K562 (cell line): Measurements from ENCODE around the gene FAM222A. TPM values are rescaled to one million over a fixed set of nuclear protein-coding genes. Genes with fewer than 3 reads are reported as not detected.

Source experiments
- ATAC-seq: fragments of 200-7000 bp; cut with Tn5 transposase; 3 replicates; pipeline ENCODE4 v1.9.1; 2020; ENCODE audit warnings: moderate library complexity
- BruUV-seq: library from RNA; stranded (reverse); fragments of 400-500 nt; replicated peaks from 2 replicates; lab custom pipeline; 2021; lab: Mats Ljungman, UMichigan
- CTCF ChIA-PET: fragments of 300-600 bp; formaldehyde crosslinking; extraction: SDS; loops from one replicate; lab custom pipeline; 2021; ENCODE audit warnings: low intra/inter-chr PET ratio; lab: Yijun Ruan, JAX
- POLR2A ChIA-PET: fragments of 300-600, 350-650 bp; sonication (Branson Sonifier 250); formaldehyde crosslinking; extraction: SDS; loops from one replicate; lab custom pipeline; 2021; ENCODE audit warnings: antibody characterized with exemption, inconsistent platforms; lab: Yijun Ruan, JAX
- DNase-seq, 4 experiments: peaks; one replicate each; pipeline versions ENCODE4 v3.0.0 to v3.0.0-alpha.2; 2011 to 2018; ENCODE audit warnings: low spot score in 3 of 4, mixed read lengths in 3 of 4; ENCODE audit errors: extremely low read depth in 1 of 4
- FAIRE-seq: peaks from 2 replicates; lab custom pipeline; 2011; peaks lifted over from hg19 to GRCh38; lab: Jason Lieb, UNC
- H2AFZ ChIP-seq: 2 replicates; pipeline ENCODE4 v1.6.0; 2011; ENCODE audit warnings: low read depth, low read length, control low read depth, inconsistent platforms
- H3K27ac ChIP-seq: fragments of 200-600 bp; 3 replicates; pipeline ENCODE4 v1.8.0; 2011; ENCODE audit warnings: low read depth, mild to moderate bottlenecking, control low read depth, inconsistent platforms, low read length, moderate library complexity, mixed read lengths; ENCODE audit errors: extremely low read depth
- H3K27me3 ChIP-seq, 2 experiments: fragments of 300-600 bp in 1 of 2; 2 replicates in 1 of 2; 3 replicates in 1 of 2; pipeline versions ENCODE4 v1.6.0 to v1.8.0; 2011; ENCODE audit warnings: inconsistent platforms in 2 of 2, low read length in 2 of 2, mild to moderate bottlenecking in 1 of 2, mixed read lengths in 1 of 2, moderate library complexity in 1 of 2; ENCODE audit not compliant: control insufficient read depth in 2 of 2, insufficient read depth in 2 of 2
- H3K36me3 ChIP-seq: fragments of 300-600 bp; 3 replicates; pipeline ENCODE4 v1.8.0; 2011; ENCODE audit warnings: mild to moderate bottlenecking, low read length, inconsistent platforms; ENCODE audit not compliant: control insufficient read depth, insufficient read depth
- H3K4me1 ChIP-seq, 2 experiments: fragments of 200-600 bp in 1 of 2; replicated peaks in 1 of 2; 2 replicates in 1 of 2; 3 replicates in 1 of 2; pipeline versions ENCODE4 v1.5.1 to v1.8.0; 2011; ENCODE audit warnings: inconsistent platforms in 2 of 2, low read length in 2 of 2, mild to moderate bottlenecking in 1 of 2, mixed read lengths in 1 of 2, moderate library complexity in 1 of 2; ENCODE audit not compliant: control insufficient read depth in 2 of 2, insufficient read depth in 2 of 2
- H3K4me2 ChIP-seq: 2 replicates; pipeline ENCODE4 v1.6.1; 2011; ENCODE audit warnings: low read length, control low read depth, inconsistent platforms, mixed read lengths; ENCODE audit not compliant: insufficient read depth
- H3K4me3 ChIP-seq: fragments of 200-600 bp; sonication (generic), shearing (Covaris generic); 2 replicates; pipeline ENCODE4 v1.5.1; 2016; ENCODE audit warnings: control low read depth, inconsistent platforms
- H3K79me2 ChIP-seq: fragments of 200-600 bp; 3 replicates; pipeline ENCODE4 v1.8.0; 2011; ENCODE audit warnings: low read length, inconsistent platforms; ENCODE audit not compliant: control insufficient read depth, insufficient read depth
- H3K9ac ChIP-seq, 2 experiments: 2 replicates each; pipeline versions ENCODE4 v1.6.0 to v1.6.1; 2011; ENCODE audit warnings: low read depth in 2 of 2, low read length in 2 of 2, control low read depth in 1 of 2, inconsistent platforms in 1 of 2, mild to moderate bottlenecking in 1 of 2, mixed read lengths in 1 of 2; ENCODE audit not compliant: insufficient read depth in 1 of 2
- H3K9me1 ChIP-seq: one replicate; pipeline ENCODE4 v1.6.0; 2011; ENCODE audit warnings: inconsistent platforms, mild to moderate bottlenecking, low read length, moderate library complexity; ENCODE audit not compliant: control insufficient read depth, insufficient read depth
- H3K9me3 ChIP-seq: replicated peaks from 2 replicates; pipeline ENCODE4 v1.5.1; 2011; ENCODE audit warnings: low read depth, low read length, inconsistent platforms; ENCODE audit not compliant: control insufficient read depth, insufficient read depth
- H4K20me1 ChIP-seq: replicated peaks from 2 replicates; pipeline ENCODE4 v1.6.1; 2011; ENCODE audit warnings: low read length, inconsistent platforms, mixed read lengths; ENCODE audit not compliant: control insufficient read depth, insufficient read depth
- ADNP ChIP-seq: fragments of 200-800 bp; sonication (Bioruptor generic); IDR thresholded peaks from 2 replicates; pipeline ENCODE4 v1.6.1; 2016; ENCODE audit warnings: missing genetic modification characterization, missing compliant biosample characterization
- WGBS: fragments of 100-300 bp; shearing (Covaris generic); methylation state at CpG from one replicate; pipeline ENCODE4 v1.1.6; 2016; ENCODE audit warnings: low coverage, mixed read lengths; ENCODE audit not compliant: insufficient coverage; ENCODE audit errors: missing lambda C conversion rate; 5-methylcytosine and 5-hydroxymethylcytosine counted together
- in situ Hi-C: fragments of 300-500 bp; cut with MboI; formaldehyde crosslinking; loops from 4 replicates; pipeline ENCODE4 v1.15.0; 2018; ENCODE audit warnings: inconsistent platforms, mixed read lengths
- intact Hi-C: fragments of 100-400 bp; cut with micrococcal nuclease; formaldehyde crosslinking; loops from 2 replicates; pipeline ENCODE4 v1.14.2; 2022
- polyA plus RNA-seq, 8 experiments: library from polyadenylated mRNA; depleted of rRNA in 4 of 8; stranded (reverse) in 5 of 8; unstranded in 3 of 8; fragments of >200 nt; fragmentation: Nextera tagmentation in 2 of 8; fragmentation: Illumina TruSeq in 1 of 8; extraction: Ambion mirVana in 2 of 8; extraction: Trizol in 1 of 8; gene quantifications; 2 replicates each; pipeline versions ENCODE4 v1.2.1 to v1.2.3, GENCODE V29; 2011 to 2014; ENCODE audit warnings: inconsistent platforms in 1 of 8, missing spikeins in 1 of 8
- total RNA-seq, 7 experiments: library from RNA; depleted of rRNA in 6 of 7; stranded (reverse); fragments of >200 nt in 6 of 7; fragmentation: Illumina TruSeq in 2 of 7; extraction: Trizol in 2 of 7; gene quantifications; 2 replicates each; pipeline versions ENCODE4 v1.2.1 to v1.2.3, GENCODE V29; 2011 to 2021; ENCODE audit warnings: low replicate concordance in 1 of 7
- TF ChIP-seq, protein P1 (sequence below): IDR thresholded peaks from 2 replicates; pipeline ENCODE4 v1.6.1; 2011; ENCODE audit warnings: borderline replicate concordance, low read depth, mild to moderate bottlenecking, moderate library complexity, low read length; ENCODE audit not compliant: insufficient read depth, poor library complexity, severe bottlenecking

FAM222A gene
- total and polyA plus RNA-seq, 9 of the 15 experiments (the other 6 are each of a cell fraction or from before 2014, with no cell fraction given) = 0.03 to 0.36 (median 0.12) TPM; not detected in 1

DNA sequence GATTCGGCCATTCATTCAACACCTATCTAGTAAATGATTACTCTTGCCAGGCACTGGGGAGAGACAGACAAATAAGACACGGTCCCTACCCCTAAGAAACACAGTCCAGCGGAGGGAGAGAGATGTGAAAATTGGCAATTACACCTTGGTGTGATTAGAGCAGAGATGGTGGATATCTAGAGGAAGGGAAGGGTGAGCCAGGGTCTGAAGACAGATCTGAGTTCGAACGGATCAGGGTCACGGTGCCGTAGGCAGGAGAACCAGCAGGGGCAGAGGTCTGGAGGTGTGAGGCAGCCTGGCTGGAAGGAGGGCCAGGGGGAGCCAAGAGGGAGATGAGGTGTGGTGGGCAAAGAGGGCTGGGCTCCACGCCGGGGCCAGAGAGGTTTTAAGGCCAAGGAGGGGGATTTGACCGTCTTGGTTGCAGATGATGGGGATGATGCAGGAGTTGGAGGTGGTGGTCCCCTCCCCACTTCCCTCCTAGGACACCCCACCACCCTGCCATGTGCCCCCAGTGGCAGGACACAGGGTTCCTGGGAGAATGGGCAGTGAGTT lies 27.1 kb downstream of the FAM222A start:
- Histone ChIP-seq H3K36me3 (no peaks in the 10 kb centered on the region), H3K9me1 (no peaks in the 10 kb centered on the region), H3K9ac (no peak overlapping the region), H3K9me3 (no peaks in the 10 kb centered on the region), H3K4me3 (no peak overlapping the region), H3K4me1 (peaks cover 7 to 16% of the 10 kb centered on the region in 2 experiments; a peak in 3 of 5 replicates), H3K27ac (no peak overlapping the region), H3K79me2 (no peaks in the 10 kb centered on the region), H3K27me3 (peaks cover 8 to 42% of the 10 kb centered on the region in 2 experiments; a peak in 4 of 5 replicates), H4K20me1 (peaks cover 21% of the 10 kb centered on the region), H2AFZ (no peak overlapping the region), H3K4me2 (no peak overlapping the region)
- ChIA-PET POLR2A (interaction anchor here (0.8 kb wide), 1 partner anchor 143 kb away, joined by 3 read pairs; no protein-coding TSS in a partner anchor), CTCF (no interaction called here)
- in situ Hi-C loops = no loop called here
- intact Hi-C loops = no loop called here
- TF ChIP-seq, protein P1, sequence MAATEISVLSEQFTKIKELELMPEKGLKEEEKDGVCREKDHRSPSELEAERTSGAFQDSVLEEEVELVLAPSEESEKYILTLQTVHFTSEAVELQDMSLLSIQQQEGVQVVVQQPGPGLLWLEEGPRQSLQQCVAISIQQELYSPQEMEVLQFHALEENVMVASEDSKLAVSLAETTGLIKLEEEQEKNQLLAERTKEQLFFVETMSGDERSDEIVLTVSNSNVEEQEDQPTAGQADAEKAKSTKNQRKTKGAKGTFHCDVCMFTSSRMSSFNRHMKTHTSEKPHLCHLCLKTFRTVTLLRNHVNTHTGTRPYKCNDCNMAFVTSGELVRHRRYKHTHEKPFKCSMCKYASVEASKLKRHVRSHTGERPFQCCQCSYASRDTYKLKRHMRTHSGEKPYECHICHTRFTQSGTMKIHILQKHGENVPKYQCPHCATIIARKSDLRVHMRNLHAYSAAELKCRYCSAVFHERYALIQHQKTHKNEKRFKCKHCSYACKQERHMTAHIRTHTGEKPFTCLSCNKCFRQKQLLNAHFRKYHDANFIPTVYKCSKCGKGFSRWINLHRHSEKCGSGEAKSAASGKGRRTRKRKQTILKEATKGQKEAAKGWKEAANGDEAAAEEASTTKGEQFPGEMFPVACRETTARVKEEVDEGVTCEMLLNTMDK = no peak
- TF ChIP-seq ADNP (tag) = peak; percentile 60; the same call in 1 of the 2 replicates
- DNase-seq (no peak), FAIRE-seq (no peak), ATAC-seq (no peak)
- BruUV-seq = no TSS peak
- WGBS = 8% methylated on average over 9 of the region's 10 CpGs
